Measurements from ENCODE around the gene MB21D2.
A peak's percentile ranks its signal among the peaks of the same experiment; 100 is the strongest.

DNA sequence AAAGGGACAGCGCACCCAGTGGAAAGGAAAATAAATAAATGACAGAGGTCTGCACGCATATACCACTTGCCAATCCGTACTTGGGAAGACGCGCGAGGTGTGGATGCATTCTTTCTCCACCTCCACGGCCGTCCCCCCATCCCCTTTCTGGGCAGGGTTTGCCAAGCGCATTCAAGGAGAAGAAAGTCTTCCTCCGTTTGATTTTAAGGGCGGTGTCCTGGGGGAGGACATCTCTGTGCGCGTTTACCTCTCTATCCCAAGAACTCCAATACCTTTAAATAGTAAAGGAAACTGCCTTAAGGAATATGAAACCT is 576 bp upstream of the MB21D2 start:
- TF ChIP-seq, protein P1, sequence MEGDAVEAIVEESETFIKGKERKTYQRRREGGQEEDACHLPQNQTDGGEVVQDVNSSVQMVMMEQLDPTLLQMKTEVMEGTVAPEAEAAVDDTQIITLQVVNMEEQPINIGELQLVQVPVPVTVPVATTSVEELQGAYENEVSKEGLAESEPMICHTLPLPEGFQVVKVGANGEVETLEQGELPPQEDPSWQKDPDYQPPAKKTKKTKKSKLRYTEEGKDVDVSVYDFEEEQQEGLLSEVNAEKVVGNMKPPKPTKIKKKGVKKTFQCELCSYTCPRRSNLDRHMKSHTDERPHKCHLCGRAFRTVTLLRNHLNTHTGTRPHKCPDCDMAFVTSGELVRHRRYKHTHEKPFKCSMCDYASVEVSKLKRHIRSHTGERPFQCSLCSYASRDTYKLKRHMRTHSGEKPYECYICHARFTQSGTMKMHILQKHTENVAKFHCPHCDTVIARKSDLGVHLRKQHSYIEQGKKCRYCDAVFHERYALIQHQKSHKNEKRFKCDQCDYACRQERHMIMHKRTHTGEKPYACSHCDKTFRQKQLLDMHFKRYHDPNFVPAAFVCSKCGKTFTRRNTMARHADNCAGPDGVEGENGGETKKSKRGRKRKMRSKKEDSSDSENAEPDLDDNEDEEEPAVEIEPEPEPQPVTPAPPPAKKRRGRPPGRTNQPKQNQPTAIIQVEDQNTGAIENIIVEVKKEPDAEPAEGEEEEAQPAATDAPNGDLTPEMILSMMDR (IDR thresholded peaks at IDR 0.05; ENCODE audit: low read length): peak; percentile 26; the same call in 1 of the 2 replicates
- TF ChIP-seq EZH2phosphoT487 (IDR thresholded peaks at IDR 0.05; ENCODE audit: low read length): no peak

All from MM.1S (cell line).